Astrocyte (in vitro differentiated cells and primary cell): ENCODE data around the gene LCE2D. TPM values are rescaled to one million over a fixed set of nuclear protein-coding genes. Genes with fewer than 3 reads are reported as not detected.

Experiments used
- DNase-seq: peaks from one replicate; pipeline ENCODE4 v3.0.0-alpha.2; 2010; ENCODE audit warnings: low read depth
- FAIRE-seq: peaks from 2 replicates; lab custom pipeline; 2011; peaks lifted over from hg19 to GRCh38; lab: Jason Lieb, UNC
- H2AFZ ChIP-seq: 2 replicates; pipeline ENCODE4 v1.6.0; 2012; ENCODE audit warnings: low read depth, low read length, inconsistent platforms
- H3K27ac ChIP-seq: 2 replicates; pipeline ENCODE4 v1.5.1; 2011; ENCODE audit warnings: low read depth, low read length, inconsistent platforms
- H3K27me3 ChIP-seq: 2 replicates; pipeline ENCODE4 v1.6.0; 2011; ENCODE audit warnings: low read length, inconsistent platforms; ENCODE audit not compliant: insufficient read depth
- H3K36me3 ChIP-seq: 2 replicates; pipeline ENCODE4 v1.5.1; 2011; ENCODE audit warnings: low read length, inconsistent platforms; ENCODE audit not compliant: insufficient read depth
- H3K4me1 ChIP-seq: 2 replicates; pipeline ENCODE4 v1.5.1; 2011; ENCODE audit warnings: low read length, inconsistent platforms; ENCODE audit not compliant: insufficient read depth
- H3K4me2 ChIP-seq: 2 replicates; pipeline ENCODE4 v1.6.0; 2012; ENCODE audit warnings: low read length, inconsistent platforms
- H3K4me3 ChIP-seq: 2 replicates; pipeline ENCODE4 v1.5.1; 2011; ENCODE audit warnings: low read depth, mild to moderate bottlenecking, low read length, inconsistent platforms; ENCODE audit not compliant: insufficient read depth
- H3K79me2 ChIP-seq: 2 replicates; pipeline ENCODE4 v1.6.0; 2012; ENCODE audit warnings: mild to moderate bottlenecking, low read length, inconsistent platforms; ENCODE audit not compliant: insufficient read depth
- H3K9ac ChIP-seq: 2 replicates; pipeline ENCODE4 v1.6.0; 2012; ENCODE audit warnings: mild to moderate bottlenecking, low read length, inconsistent platforms
- H3K9me3 ChIP-seq: 2 replicates; pipeline ENCODE4 v1.5.1; 2012; ENCODE audit warnings: low read depth, mild to moderate bottlenecking, low read length, inconsistent platforms; ENCODE audit not compliant: insufficient read depth
- H4K20me1 ChIP-seq: 2 replicates; pipeline ENCODE4 v1.6.0; 2012; ENCODE audit warnings: low read length, inconsistent platforms; ENCODE audit not compliant: insufficient read depth
- H3K27ac Mint-ChIP-seq: one replicate; pipeline ENCODE4 v1.8.0; 2021; ENCODE audit warnings: mild to moderate bottlenecking, mixed read lengths; ENCODE audit not compliant: unreplicated experiment
- H3K27me3 Mint-ChIP-seq: one replicate; pipeline ENCODE4 v1.8.0; 2021; ENCODE audit warnings: low read depth, mixed read lengths; ENCODE audit not compliant: unreplicated experiment
- H3K36me3 Mint-ChIP-seq: one replicate; pipeline ENCODE4 v1.8.0; 2021; ENCODE audit warnings: low read depth, mixed read lengths; ENCODE audit not compliant: unreplicated experiment
- H3K4me1 Mint-ChIP-seq: one replicate; pipeline ENCODE4 v1.8.0; 2021; ENCODE audit warnings: low read depth, mixed read lengths; ENCODE audit not compliant: unreplicated experiment
- H3K4me3 Mint-ChIP-seq: one replicate; pipeline ENCODE4 v1.8.0; 2021; ENCODE audit warnings: mild to moderate bottlenecking, moderate library complexity, mixed read lengths; ENCODE audit not compliant: unreplicated experiment
- H3K9me3 Mint-ChIP-seq: one replicate; pipeline ENCODE4 v1.8.0; 2021; ENCODE audit warnings: mild to moderate bottlenecking, mixed read lengths; ENCODE audit not compliant: unreplicated experiment
- CTCF ChIP-seq: IDR thresholded peaks from 2 replicates; pipeline ENCODE4 v1.5.1; 2011; ENCODE audit warnings: low read depth, mild to moderate bottlenecking, inconsistent platforms, low read length, moderate library complexity; ENCODE audit not compliant: insufficient read depth
- EZH2 ChIP-seq: IDR thresholded peaks from 2 replicates; pipeline ENCODE4 v1.6.1; 2012; ENCODE audit warnings: mild to moderate bottlenecking, low read length, inconsistent platforms; ENCODE audit not compliant: insufficient read depth
- total RNA-seq: library from RNA; stranded (reverse); gene quantifications from 2 replicates; pipeline ENCODE4 v1.2.1, GENCODE V29; 2021

Gene LCE2D
- total RNA-seq, 1 donor from 2014 or later = not detected

GRCh38 chr1:152630596-152630995, 32.6 kb upstream of the LCE2D start:
- peaks cover 22% of the 10 kb centered on the region for H3K27me3 Mint-ChIP-seq
- no peaks in the 10 kb centered on the region for H4K20me1 ChIP-seq
- H3K9me3 ChIP-seq = no peaks in the 10 kb centered on the region
- no peaks in the 10 kb centered on the region for H3K79me2 ChIP-seq
- peaks cover 3% of the 10 kb centered on the region for H3K9me3 Mint-ChIP-seq
- no peaks in the 10 kb centered on the region for H3K36me3 Mint-ChIP-seq
- H3K4me1 ChIP-seq = no peaks in the 10 kb centered on the region
- no peak for FAIRE-seq
- H3K4me1 Mint-ChIP-seq = no peaks in the 10 kb centered on the region
- no peaks in the 10 kb centered on the region for H3K36me3 ChIP-seq
- TF ChIP-seq CTCF (no peak), EZH2 (no peak)
- H3K27me3 ChIP-seq = no peaks in the 10 kb centered on the region
- no peak overlapping the region for H3K9ac ChIP-seq
- H3K4me3 Mint-ChIP-seq = no peak overlapping the region
- no peak for DNase-seq
- no peak overlapping the region for H3K4me2 ChIP-seq
- H3K27ac Mint-ChIP-seq = no peak overlapping the region
- H3K4me3 ChIP-seq = no peak overlapping the region
- no peak overlapping the region for H3K27ac ChIP-seq
- no peak overlapping the region for H2AFZ ChIP-seq

GRCh38 chr1:152640351-152640750, 22.8 kb upstream of the LCE2D start:
- H2AFZ ChIP-seq = no peak overlapping the region
- H3K4me3 Mint-ChIP-seq = no peak overlapping the region

More at GRCh38 chr1:152640351-152640750, 22.8 kb upstream of the LCE2D start:
- TF ChIP-seq CTCF (no peak), EZH2 (no peak)
- DNase-seq = no peak
- Histone ChIP-seq H3K9me3 (no peaks in the 10 kb centered on the region), H3K79me2 (no peaks in the 10 kb centered on the region), H3K4me3 (no peak overlapping the region), H3K9ac (no peak overlapping the region), H3K4me2 (no peak overlapping the region), H3K4me1 (no peaks in the 10 kb centered on the region), H4K20me1 (no peaks in the 10 kb centered on the region), H3K36me3 (no peaks in the 10 kb centered on the region), H3K27ac (no peak overlapping the region), H3K27me3 (no peaks in the 10 kb centered on the region)
- no peak for FAIRE-seq
- Mint-ChIP-seq H3K27ac (no peak overlapping the region), H3K9me3 (peaks cover 4% of the 10 kb centered on the region), H3K27me3 (peaks cover 13% of the 10 kb centered on the region), H3K36me3 (no peaks in the 10 kb centered on the region), H3K4me1 (no peaks in the 10 kb centered on the region)
